Amygdala (tissue), 56 donors: ENCODE data around the gene PRR30.

Source experiments
- DNase-seq, 56 donors: peaks; one replicate each; lab custom pipeline; 2025; lab: John Stamatoyannopoulos, UW

The PRR30 gene

GRCh38 chr2:27155069-27155520 lies 15.9 kb upstream of the PRR30 start:
- no peak for DNase-seq

GRCh38 chr2:27154488-27154887 lies 15.3 kb upstream of the PRR30 start:
- no peak for DNase-seq

DNA sequence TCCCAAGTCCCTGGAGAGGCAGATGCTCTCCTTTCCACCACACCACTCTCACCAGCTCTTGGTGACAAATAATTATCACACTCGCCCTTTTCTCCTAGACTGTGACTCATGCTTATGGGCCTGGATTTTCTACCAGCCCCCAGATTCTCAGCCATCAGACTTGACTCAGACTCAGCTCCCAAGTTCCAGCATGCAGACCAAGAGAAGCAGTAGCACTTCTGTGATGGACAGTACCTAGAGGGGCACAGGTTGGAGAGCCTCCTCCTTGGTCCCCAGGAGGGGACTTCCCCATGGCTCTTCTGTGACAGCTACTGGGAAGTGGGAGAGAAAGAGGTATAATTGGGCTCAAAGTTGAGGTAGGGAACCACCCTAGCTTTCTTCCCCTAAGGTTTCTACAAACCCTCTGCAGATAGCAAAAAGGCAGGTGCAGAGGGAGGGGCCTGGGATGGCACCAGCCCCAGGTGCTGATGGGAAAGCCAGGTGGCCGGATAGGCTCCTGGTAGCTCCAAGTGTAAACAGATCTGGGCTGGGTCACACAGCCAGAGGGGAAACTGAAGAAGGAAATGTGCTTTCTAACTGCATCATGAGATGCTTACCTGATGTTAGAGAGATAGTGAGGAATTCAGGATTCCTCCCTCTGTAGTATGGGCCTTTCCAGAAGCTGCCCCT lies 13.7 kb upstream of the PRR30 start:
- peak in 3 of 56 donors; percentile 9 to 20 (median 19) for DNase-seq

DNA sequence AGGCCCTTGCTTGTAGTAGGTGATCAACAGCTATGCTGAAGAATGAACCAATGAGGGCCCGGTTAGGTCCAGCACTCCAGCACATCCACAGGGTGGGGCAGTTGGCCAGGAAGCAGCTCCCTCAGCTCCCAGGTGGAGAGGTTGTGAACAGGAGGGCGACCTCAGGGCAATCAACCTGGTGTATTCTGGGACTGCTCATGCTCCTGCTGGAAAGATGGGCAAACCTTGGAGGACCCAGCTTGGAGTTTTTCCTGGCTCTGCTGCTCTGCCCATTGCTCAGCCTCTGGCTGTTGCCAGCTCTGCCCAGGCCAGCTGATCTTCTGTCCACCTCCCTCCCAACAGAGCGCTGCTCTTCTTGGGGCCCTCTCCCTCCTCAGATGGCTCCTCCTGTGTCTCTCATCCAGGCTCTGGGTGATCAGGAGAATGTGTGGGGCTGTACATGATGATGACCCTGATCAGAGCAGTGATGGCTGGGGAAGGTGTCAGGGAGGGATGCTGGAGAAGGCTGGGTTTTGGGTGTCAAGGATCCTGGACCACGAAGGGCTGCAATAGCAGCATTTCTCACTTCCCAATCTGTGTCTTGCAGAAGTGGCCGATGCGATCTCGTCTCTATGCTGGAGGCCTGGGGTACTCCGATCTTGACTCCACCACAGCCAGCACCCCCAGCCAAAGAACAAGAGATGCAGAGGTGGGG lies 13.0 kb upstream of the PRR30 start:
- no peak for DNase-seq

DNA sequence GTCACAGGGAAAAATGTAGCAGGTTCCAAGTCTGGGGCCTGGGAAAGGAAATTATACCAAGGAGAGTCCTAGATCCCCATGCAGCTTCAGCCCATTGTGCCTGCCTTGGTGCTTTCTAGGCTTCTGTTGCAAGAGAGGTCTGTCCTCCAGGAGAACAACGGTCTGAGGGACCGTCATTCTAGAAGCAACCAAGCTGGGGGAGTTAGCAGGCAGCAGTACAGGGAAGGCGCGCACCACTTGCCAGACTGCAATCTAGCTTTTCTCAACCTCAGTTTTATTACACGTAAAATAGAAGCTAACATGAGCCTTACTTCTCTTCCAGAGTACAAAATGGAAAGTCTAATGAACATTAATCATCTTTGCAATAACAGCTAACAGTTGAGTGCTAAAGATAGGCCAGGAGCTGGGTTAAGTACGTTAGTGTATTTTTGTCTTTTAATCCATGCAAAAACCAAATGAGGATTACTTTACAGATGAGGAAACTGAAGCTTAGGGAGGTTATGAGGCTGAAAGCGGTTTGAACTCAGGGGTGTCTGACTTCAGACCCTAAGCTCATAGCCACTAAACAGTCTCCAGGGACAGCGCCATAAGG lies 11.5 kb upstream of the PRR30 start:
- DNase-seq = peak in 3 of 56 donors; percentile 6 to 28 (median 10)

- no peak for DNase-seq
These were observed 10.6 kb upstream of the PRR30 start for GRCh38 chr2:27149570-27150405.

- DNase-seq = no peak
These were observed 9.7 kb upstream of the PRR30 start, which contains the start of gene TCF23 for GRCh38 chr2:27148801-27149439. Gene TCF23, plus strand, starts transcription at chr2:27149004. Its CDS starts 130 bp downstream, at chr2:27149134.

GRCh38 chr2:27147935-27148334 lies 8.7 kb upstream of the PRR30 start:
- DNase-seq = no peak

- no peak for DNase-seq
These were observed 6.5 kb upstream of the PRR30 start for GRCh38 chr2:27145682-27146081.

DNA sequence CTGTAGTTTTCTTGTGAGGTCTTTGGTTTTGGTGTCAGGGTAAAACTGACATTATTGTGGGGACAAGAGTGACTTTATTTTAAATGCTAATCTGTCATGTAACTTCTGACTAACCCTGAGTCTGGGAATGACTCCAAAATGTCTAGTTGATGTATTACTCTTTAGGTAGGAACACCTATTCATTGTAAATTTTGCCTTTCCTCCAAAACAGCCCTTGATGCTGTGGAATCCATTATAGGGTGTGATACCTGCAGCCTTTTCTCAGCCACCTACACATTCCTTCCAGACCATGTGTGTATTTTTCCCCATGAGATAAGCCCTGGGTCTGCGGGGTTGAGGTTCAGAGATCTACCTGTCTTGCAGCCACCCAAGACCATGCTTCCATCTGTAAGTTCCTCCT lies 4.1 kb upstream of the PRR30 start:
- no peak for DNase-seq

- no peak for DNase-seq
These were observed 1.1 kb downstream of the PRR30 start for GRCh38 chr2:27138111-27138510.

DNA sequence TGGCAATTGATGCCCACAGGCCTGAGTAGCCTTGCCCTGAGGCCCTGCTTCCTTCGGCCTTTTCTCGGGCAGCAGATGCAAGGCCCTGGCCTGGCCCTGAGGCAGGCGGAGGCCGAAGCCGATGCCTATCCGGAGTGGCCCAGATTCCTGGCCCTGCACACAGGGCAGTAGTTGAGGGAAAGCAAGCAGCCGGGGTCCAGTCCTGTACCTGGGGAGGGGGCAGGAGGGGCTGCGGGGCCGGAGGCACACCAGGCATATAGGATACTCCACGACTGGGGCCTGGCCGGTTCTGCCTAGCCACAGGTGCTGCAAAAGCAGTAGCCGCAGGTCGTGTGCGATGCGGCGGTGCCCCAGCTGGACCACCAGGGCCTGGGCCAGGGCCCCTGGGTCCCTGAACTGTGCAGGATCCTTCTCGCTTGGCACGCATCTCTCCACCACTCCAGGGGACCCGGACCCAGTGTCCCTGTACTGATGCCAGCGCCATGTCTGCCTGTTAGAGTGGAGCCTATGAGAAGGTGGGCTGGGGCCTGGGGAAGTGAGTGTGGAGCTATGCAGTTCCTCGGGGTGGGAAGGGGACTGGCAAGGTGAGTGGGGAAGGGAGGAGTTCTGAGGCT lies 1.8 kb downstream of the PRR30 start:
- no peak for DNase-seq

- DNase-seq = no peak
These were observed 2.5 kb downstream of the PRR30 start for GRCh38 chr2:27136751-27137150.

- no peak for DNase-seq
These were observed 3.7 kb downstream of the PRR30 start for GRCh38 chr2:27135478-27135955.

DNA sequence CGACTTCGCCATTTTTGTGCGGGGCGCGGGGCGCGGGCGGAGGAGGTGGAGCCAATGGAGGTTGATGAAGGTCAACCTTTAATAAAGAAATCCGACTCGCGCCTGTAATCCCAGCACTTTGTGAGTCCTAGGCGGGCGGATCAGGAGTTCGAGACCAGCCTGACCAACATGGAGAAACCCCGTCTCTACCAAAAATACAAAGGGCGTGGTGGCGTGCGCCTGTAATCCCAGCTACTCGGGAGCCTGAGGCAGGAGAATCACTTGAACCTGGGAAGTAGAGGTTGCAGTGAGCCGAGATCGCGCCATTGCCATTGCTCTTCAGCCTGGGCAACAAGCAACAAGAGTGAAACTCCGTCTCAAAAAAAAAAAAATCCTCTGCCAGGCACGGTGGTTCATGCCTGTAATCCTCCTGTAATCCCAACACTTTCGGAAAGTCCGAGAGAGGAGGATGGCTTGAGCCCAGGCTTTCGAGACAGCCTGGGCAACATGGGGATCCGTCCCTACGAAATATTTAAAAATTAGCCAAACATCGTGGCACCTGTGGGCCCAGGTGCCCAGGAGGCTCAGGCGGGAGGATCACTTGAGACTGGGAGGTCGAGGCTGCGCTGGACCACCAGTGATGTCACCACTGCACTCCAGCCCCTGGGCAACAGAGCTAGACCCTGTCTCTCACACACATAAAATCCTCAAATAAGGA lies 4.3 kb downstream of the PRR30 start:
- no peak for DNase-seq

- DNase-seq = peak; percentile 74 to 98 (median 91)
These were observed 5.1 kb downstream of the PRR30 start, which contains the start of gene PREB for GRCh38 chr2:27133905-27134780. Gene PREB, minus strand, starts transcription at chr2:27134636. Its CDS starts 215 bp downstream, at chr2:27134421.

- DNase-seq = peak in 1 of 56 donors; percentile 29
These were observed 5.9 kb downstream of the PRR30 start for GRCh38 chr2:27133195-27133875.
